Measurements from ENCODE around the gene GATA6.

Gene GATA6

GRCh38 chr18:22238036-22238435 is 68.6 kb downstream of the GATA6 start:
- Histone ChIP-seq H3K9me3 (ENCODE audit: control insufficient read depth, insufficient read depth, low read depth, low read length) (no peaks in the 10 kb centered on the region), H3K4me3 (ENCODE audit: low read depth, low read length) (no peak overlapping the region), H3K27ac (ENCODE audit: extremely low read depth, low read depth, low read length) (no peak overlapping the region), H3K36me3 (ENCODE audit: control insufficient read depth in 2 of 2, insufficient read depth in 1 of 2, low read length in 2 of 2) (no peaks in the 10 kb centered on the region), H3K4me1 (ENCODE audit: control insufficient read depth, insufficient read depth, low read length) (no peaks in the 10 kb centered on the region)
- ChIA-PET CTCF (no interaction called here), POLR2A (no interaction called here)
- TF ChIP-seq CTCF (tag by site-specific recombination; IDR thresholded peaks at IDR 0.05), result 0 out of 2 replicates have a peak, but pooled peaks have one; percentile 24
- TF ChIP-seq ZBTB26 (tag by site-specific recombination; optimal IDR thresholded peaks at IDR 0.05), result no peak

GRCh38 chr18:22238681-22239080 is 69.3 kb downstream of the GATA6 start:
- no peak overlapping the region for H3K27ac ChIP-seq (ENCODE audit: extremely low read depth, low read depth, low read length)
- TF ChIP-seq ZBTB11 (tag by site-specific recombination; conservative IDR thresholded peaks at IDR 0.05; ENCODE audit: low read depth), result no peak
- no peak for TF ChIP-seq ZNF354C (tag by site-specific recombination; IDR thresholded peaks at IDR 0.05; ENCODE audit: borderline replicate concordance, low read depth)
- no peak for TF ChIP-seq PRDM2 (tag by site-specific recombination; IDR thresholded peaks at IDR 0.05; ENCODE audit: borderline replicate concordance)
- no peak for TF ChIP-seq ZBTB48 (tag by site-specific recombination; IDR thresholded peaks at IDR 0.05)
- no peak for TF ChIP-seq ZFP37 (tag by site-specific recombination; IDR thresholded peaks at IDR 0.05)
- no peak for TF ChIP-seq ZNF707 (tag by site-specific recombination; IDR thresholded peaks at IDR 0.05)
- no peak for TF ChIP-seq ATF2 (tag by site-specific recombination; IDR thresholded peaks at IDR 0.05; ENCODE audit: low read depth)
- TF ChIP-seq ZNF48 (tag by site-specific recombination; IDR thresholded peaks at IDR 0.05), result no peak
- no peak for TF ChIP-seq ZNF777 (tag by site-specific recombination; IDR thresholded peaks at IDR 0.05; ENCODE audit: borderline replicate concordance)
- no peak for TF ChIP-seq ZSCAN18 (tag by site-specific recombination; IDR thresholded peaks at IDR 0.05)
- ChIA-PET POLR2A (no interaction called here), CTCF (interaction anchor here (0.5 kb wide), 1 partner anchor 51 kb away, joined by 3 read pairs; no protein-coding TSS in a partner anchor)
- H3K4me3 ChIP-seq (ENCODE audit: low read depth, low read length), result no peak overlapping the region
- H3K36me3 ChIP-seq (ENCODE audit: control insufficient read depth in 2 of 2, insufficient read depth in 1 of 2, low read length in 2 of 2), result no peaks in the 10 kb centered on the region
- H3K9me3 ChIP-seq (ENCODE audit: control insufficient read depth, insufficient read depth, low read depth, low read length), result no peaks in the 10 kb centered on the region
- no peaks in the 10 kb centered on the region for H3K4me1 ChIP-seq (ENCODE audit: control insufficient read depth, insufficient read depth, low read length)

Data from HEK293 (cell line).